Sigmoid colon (tissue), 4 donors: ENCODE measurements around the gene FBXL7.

Experiments used
- EP300 ChIP-seq, 4 donors: sonication (generic); formaldehyde crosslinking; IDR thresholded peaks; one replicate each; pipeline ENCODE4 v1.6.1; 2017; ENCODE audit warnings: antibody characterized with exemption in 4 of 4
- POLR2AphosphoS5 ChIP-seq, 4 donors: sonication (generic); formaldehyde crosslinking; IDR thresholded peaks; one replicate each; pipeline ENCODE4 v1.6.1; 2017; ENCODE audit warnings: antibody characterized with exemption in 4 of 4
- TF ChIP-seq, protein P1 (sequence below), 4 experiments: fragments of 450-650 bp in 3 of 4; fragments of 200-600 bp in 1 of 4; IDR thresholded peaks; one replicate each; pipeline ENCODE4 v1.5.1; 2016 to 2019; ENCODE audit warnings: antibody characterized with exemption in 4 of 4, mild to moderate bottlenecking in 3 of 4, moderate library complexity in 2 of 4

GRCh38 chr5:15618938-15619337 is 119.0 kb downstream of the FBXL7 start:
- TF ChIP-seq POLR2AphosphoS5 (IDR thresholded peaks at IDR 0.05) (no peak), EP300 (IDR thresholded peaks at IDR 0.05) (no peak)
- TF ChIP-seq, protein P1, sequence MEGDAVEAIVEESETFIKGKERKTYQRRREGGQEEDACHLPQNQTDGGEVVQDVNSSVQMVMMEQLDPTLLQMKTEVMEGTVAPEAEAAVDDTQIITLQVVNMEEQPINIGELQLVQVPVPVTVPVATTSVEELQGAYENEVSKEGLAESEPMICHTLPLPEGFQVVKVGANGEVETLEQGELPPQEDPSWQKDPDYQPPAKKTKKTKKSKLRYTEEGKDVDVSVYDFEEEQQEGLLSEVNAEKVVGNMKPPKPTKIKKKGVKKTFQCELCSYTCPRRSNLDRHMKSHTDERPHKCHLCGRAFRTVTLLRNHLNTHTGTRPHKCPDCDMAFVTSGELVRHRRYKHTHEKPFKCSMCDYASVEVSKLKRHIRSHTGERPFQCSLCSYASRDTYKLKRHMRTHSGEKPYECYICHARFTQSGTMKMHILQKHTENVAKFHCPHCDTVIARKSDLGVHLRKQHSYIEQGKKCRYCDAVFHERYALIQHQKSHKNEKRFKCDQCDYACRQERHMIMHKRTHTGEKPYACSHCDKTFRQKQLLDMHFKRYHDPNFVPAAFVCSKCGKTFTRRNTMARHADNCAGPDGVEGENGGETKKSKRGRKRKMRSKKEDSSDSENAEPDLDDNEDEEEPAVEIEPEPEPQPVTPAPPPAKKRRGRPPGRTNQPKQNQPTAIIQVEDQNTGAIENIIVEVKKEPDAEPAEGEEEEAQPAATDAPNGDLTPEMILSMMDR (IDR thresholded peaks at IDR 0.05) = no peak
